Non-pigmented ciliary epithelial cell (primary cell): Measurements from ENCODE around the gene AADACL4.

Source experiments
- DNase-seq: peaks from one replicate; pipeline ENCODE4 v3.0.0-alpha.2; 2010; ENCODE audit warnings: low read depth

The AADACL4 gene

DNA sequence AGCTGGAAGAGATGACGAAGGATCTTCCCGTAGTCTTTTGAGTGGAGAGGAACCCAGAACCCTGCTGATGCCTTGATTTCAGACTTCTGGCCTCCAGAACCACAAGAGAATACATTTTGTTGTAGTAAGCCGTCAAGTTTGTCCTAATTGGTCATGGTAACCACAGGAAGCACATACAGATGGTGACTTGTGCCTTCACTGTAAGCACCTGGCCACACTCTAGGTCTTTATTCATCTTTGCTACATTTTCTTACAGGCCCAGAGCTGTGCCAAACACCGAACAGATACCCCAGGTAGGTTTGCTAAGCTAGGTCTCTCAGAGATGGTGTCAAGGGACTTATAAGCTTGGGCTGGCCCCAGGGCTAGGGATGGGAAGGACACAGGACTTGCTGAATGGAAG, 30.7 kb upstream of the AADACL4 start:
- no peak for DNase-seq

DNA sequence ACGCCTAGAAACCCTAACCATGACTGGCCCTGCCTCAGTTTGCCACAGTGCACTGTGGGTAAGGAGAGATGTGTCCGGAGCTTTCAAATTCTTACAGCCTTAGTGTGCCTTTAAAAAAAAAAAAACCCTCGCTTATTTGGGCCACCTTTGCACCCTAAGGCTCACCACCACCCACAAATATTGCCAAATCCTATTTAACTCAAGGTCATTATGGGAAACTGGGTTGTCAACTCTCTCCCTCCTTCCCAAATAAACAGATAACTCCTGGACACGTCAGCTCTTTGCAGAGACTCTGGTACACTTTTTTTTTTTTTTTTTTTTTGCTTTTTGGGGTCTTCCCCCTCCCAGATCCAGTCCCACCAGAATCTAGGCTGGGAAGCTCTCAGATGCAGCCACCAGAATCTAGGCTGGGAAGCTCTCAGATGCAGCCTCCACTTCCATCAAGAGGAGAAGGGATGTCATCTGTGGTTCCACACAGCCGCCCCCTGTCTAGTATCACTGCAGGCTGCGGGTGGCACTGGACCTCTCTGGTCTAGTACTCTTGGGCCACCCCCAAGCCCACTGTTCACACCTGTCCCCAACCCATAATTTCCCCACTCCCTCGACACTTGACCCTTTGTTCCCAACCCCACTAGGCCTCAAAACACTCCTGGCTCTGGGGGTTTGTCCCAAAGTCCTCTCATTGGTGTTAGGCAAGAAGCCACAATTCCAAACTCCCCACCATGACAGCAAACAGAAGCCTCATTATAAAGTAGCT, 29.3 kb upstream of the AADACL4 start:
- DNase-seq, result no peak

DNA sequence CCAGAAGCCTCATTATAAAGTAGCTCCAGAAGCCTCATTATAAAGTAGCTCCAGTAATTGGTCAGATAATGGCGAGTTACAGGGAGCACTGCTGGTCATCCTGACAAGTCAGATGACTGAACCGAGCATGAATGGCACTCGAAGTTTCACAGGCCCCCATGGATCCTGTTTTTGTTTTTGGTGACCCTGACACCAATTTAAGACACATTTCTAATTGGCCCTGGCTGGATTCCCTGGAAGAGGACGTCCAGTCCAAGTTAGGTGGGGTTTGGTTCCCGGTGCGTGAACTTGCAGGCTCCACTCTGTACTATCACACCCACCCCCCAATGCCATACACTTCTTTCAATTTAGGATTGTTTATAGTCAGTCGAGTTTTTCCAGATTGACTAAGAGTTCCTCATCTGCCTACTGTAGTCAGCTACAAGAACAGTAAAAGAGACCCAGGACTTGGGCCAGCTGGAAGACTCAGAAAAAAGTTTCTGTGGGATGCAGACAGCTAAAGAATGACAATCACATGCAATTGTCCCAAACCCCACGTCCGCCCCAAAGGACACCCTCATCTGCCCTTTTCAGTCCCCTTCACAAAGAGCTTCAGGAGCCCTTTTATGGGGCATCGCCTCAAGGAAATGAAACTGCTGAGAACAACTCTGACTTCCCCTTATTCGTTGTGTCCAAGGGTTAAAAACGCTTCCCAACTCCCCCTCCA, 28.6 kb upstream of the AADACL4 start:
- no peak for DNase-seq

DNA sequence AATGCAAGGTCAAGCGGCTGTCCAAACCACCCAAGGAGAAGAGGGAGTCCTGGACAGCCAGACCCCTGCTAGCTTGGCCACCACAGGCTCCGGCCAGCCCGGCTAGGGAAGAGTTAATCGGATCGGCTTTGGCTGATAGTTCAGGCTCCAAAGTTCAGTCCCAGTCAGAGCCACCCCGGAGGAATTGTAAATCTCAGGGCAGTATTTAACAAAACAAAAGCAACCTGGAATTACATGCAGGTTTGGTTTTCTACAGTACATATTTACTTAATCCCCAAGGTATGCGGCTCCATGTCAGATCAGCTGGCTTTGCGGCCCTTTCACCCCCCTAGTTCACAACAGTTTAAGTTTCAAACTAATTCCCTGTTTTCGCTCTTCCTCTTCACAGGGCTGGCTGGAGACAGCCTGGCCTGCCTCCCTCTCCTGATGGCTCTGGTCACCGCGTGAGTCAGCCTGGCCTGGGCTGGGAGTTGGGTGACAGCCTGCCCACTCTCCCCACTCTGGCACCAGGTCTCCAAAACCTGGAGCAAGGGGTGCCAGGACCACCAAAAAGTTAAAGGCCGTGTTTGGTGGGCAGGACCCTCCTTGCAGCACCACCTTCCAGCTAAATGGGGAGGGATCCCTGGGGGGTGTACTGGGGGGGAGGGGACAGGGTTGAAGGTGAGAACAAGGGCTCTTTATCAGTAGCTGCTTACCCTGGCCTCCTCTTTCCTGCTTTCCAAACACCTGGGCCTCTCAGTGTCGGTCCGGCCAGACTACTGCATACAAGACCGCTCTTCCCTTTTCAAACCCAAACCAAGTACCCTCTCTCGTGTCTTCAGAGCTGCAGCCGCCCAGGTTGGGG, 27.8 kb upstream of the AADACL4 start:
- DNase-seq, result no peak

DNA sequence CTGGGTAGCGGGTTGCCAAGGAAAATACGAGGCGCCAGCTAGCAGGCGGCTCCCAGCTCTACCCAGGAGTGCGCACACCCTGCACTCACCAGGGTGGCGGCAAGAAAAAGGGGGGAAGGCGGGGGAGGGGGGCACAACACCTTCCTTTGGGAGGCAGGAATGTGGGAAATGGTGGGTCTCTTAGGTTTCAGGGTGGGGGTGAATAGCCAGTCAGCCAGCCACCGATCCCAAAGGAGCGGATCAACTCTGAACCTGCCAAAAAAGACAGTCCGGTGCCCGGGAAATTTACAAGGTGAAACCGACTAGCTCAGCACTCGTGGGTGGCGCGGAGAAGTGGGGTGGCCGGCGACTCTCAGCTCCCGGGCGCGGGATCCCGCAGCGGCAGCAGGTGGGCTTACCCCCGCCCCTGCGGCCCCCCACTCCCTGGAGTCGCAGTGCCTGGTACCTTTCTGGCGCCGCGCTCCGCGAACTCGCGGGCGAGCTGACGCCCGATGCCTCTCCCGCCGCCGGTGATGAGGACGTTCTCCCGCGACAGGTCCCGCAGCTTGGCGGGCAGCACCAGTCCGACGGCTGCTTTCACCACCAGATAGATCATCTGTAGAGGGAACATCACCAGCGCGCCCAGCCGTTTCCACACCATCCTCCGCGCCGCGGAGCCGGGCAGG, 27.0 kb upstream of the AADACL4 start:
- DNase-seq, result no peak

DNA sequence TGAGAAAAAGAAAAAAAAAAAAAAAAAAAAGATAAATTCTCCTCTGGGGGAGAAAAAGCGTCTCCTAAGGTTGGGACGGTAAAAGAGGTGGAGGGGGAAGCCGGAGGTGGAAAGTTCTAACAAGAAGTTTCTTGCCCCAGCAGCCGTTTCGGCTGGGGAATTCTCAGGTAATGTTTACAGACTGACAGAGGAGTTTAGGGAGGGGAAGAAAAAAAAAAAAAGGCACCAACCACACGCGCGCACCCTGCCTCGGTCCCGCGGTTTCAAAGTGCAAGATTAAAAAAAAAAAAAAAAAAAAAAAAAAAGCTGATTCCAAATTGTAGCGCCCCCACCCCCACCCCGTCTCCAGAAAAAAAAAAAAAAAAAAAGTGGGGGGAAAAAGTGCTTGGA, 26.4 kb upstream of the AADACL4 start:
- no peak for DNase-seq

DNA sequence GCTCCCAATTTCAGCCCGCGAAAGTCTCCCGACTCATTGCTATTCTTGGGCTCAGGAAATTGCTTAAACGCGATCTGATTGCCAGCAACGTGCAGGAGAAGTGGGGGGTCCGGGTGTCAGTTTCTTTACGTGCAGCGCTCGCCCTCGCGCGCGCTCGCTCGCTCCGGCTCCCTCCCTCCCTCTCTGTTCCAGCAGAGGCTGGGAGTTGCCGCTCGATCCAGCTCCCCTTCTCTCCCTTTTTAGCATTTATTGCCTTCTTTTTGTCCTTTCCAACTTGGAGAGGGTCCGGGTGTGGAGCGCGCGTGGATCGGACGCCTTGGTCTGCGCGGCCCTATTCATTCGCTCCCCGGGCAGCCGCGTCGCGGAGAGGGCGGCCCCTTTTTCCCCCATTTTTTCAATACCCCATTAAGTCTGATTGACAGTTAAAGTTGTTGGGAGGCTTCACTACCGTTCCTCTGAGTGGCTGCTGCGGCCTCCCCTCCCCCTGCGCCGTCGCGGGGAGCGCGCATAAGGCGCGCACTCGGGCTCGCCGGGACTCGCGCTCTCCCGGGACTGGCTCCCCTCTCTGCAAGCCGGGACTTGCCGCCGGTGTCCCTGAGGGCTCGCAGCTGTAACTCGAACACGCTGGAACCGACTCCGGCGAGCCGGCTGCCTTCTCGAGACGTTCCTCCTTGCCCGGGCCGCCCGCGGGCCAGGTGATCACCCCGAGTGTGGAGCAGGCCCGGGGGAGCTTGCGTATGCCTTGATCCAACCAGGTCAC, 25.8 kb upstream of the AADACL4 start, which contains the start of gene DHRS3:
DHRS3 (minus strand) TSS at position 310 of the 760 bp plus-strand sequence. CDS start 862 bp downstream, outside the sequence.
- DNase-seq, result peak; percentile 49

DNA sequence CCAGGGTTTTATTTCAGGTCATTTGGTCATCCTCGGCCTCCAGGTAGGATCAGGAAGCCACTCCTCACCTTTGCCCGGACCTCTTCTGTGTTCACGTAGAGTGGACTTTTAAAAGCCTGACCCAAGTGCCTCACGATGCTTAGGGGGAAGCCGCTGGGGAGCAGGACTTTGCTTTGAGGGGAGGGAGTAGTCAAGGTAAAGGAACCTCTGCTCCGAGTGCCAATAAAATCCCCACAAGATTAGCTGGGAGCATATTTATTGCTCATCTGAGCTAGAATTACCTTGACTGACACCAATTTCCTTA, 25.3 kb upstream of the AADACL4 start:
- no peak for DNase-seq

DNA sequence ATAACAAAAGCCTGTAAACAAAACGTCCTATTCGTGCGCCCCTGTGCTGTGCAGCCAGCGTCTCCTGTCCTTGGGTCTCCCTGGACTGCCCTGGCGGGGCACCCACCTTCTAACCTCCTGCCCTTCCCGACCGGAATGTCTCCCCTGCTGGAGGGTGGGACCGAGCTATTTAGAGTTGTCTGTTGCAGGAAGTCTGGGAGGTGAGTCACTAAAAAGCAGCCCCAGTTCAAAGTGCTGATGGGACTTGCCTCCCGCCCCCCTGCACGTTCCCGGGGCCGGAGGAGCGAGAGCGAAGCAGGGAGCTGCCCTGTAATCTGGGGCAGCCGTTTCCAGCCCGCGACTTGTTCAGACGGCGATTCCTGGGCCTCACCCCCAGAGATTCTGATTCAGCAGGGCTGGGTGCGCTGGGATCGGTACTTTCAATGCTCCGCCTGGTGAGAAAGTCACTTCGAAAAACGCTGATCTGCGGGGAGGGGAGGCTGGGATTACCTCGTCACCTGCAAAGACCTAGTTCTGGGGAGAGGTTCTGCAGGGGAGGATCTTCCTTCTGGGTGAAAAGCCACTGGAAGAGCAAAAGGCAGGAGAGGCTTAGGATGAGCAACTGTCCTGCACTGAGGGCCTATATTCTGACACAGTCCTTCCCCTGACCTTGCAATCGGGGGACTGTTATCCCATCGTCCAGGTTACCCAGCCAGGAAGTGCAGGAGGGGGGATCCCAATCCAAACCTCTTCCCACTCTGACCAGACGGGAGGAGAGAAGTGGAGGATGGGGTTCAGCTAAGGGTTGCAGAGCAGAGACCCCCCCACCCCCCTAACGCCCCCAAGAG, 24.7 kb upstream of the AADACL4 start:
- DNase-seq, result peak; percentile 71

DNA sequence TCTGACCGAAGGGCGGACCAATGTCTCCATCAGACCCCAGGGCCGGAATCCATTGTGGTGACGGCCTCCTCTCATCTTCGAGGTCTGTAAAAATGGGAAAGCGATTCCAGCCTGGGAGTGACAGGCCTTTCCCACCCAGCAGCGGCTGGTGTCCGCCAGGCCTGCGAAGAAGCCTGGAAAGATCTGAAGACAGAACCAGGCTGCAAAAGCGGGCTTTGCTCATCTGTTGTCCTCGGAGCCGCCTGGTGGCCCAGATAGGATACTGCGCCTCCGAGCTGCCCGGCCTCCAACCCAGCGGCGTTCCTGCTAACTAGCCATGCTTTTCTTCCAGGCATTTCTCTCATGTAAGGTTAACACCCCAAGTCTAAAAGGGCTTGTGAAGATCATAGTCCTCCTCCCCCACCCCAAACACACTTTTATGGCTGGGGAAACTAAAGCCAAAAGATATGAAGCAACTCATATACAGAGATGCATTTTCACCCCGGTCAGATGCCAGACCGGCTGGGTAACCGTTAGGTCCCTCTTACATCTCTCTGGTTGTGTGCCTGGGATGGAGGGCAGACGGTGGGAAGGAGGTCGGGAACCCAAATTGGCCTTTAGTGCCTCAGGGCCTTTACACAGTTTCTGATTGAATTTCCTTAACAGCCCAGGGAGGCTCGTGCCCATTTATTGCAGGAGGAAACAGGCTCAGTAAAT, 23.9 kb upstream of the AADACL4 start:
- peak; percentile 62 for DNase-seq

DNA sequence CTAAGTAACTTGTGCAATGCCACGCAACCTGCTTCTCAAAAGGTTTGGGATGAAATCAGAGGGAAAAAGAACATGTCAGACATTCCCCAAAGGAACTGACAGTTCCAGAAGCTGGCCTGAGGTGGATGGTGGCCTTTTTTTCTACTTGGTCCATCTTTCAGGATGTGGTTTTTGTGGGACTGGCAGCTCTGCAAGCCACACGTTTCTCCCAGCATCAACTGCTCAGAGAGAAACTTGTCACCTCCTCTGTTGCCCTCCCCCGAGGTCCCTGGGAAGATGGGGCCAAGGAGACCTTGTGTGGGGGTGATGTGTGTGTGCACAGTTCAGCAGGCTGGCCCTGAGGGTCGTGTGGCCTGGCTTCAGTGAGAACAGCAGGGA, 23.4 kb upstream of the AADACL4 start:
- DNase-seq, result no peak

DNA sequence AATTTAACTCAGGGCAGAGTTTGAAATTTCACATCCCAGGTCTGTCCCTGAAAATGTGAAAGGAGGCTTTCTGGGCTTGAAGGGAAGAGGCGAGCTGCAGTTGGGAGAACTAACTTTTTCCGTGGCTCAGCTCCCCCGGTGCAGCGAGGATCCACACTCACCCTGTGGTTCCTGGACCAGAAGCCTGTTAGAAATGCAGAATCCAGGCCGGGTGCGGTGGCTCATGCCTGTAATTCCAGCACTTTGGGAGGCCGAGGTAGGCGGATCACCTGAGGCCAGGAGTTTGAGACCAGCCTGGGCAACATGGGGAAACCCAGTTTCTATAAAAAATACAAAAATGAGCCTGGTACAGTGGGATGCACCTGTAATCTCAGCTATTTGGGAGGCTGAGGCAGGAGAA, 23.0 kb upstream of the AADACL4 start:
- no peak for DNase-seq

DNA sequence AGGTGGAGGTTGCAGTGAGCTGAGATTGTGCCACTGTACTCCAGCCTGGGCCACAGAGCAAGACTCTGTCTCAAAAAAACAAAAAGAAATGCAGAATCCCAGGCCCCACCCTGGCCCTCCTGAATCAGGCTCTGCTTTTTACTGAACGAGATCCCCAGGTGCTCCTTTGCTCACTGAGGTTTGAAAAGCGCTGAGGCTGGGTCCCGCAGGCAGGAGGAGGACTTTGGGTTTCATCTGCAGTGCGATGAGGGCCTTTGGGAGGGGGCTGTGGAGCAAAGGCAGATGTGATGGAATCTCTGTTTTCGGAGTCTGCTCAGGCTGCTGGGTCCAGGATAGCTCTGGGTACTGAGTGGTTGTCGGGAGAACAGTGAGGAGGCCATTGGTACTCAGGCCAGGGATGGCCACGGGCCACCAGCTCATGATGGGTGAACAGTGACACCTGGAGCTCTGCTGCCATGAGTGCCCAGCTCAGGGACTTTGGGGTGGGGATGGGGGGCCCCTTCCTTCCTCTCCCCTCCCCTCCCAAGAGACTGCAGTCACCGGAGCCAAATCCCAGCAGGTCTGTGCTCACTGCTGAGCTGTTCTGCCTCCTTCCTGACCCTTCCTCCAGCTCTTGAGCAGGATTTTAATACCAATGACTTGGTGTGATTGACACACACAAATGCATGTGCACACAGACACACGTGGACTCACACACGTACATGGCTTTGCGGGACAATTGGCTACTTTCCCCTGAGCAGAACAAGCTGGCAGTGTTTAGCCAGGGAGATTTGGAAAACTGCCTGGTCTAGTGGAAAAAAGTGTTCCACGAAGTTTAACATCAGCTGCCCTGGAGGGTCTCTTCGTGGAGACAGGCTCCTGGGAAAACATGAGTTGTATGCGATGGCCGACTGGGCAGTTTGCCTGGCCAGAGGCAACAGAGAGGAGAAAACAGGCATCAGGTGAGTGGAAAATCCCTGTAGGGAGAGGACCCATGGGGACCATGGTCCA, 22.2 kb upstream of the AADACL4 start:
- no peak for DNase-seq

DNA sequence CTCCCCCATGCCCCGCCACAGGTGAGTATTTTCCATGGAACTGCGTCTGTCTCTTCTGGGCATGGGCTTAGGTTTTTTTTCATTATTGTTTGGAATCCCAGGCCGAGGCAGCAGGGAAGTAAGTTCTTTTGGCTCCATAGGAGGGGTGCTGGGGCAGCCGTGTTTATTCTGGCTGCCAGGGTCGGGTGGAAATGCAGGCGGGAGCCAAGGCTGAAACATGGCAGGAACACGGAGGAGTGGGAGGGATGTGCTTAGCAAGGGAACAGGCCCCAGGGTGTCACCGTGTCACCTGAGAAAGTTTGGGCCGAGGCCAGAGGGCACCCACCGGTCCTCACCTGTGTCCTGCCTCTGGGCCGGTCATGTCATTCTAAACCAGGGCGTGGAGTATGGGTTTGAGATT, 21.4 kb upstream of the AADACL4 start:
- DNase-seq, result no peak

DNA sequence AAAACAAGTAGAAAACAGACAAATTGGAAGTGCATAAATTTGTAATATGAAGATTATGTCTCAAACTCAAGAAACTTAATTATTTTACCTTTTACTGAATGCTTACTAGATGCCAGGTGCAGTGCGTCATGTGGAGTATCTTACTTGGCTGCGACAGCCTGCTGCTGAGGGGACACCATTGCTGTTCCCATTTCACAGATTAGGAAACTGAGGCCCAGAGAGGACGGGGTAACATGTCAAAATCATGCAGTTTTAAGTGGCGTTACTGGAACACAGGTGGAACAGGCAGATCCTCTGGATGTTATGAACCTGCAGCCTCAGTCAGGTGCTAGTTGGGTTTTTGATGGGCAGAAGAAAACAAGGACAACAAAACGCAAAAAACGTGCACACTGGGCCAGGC, 18.6 kb upstream of the AADACL4 start:
- no peak for DNase-seq

DNA sequence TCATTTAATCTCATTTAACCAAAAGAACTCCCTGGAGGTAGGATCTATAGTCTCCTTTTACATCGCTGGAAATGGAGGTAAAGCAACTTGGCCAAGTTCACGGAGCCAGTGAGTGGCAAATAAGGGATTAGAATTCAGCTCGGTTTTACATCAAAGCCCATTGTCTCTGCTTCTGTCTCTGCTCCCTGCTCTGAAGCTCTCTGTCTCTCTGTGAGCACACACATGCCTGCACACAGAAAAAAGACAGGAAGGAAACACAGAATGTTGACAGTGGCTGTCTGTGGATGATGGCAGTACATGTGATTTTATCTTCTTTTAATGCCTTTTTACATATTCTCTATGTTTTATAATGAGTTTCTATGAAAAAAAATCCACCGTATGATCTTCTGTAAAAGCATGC, 17.0 kb upstream of the AADACL4 start:
- DNase-seq, result no peak

DNA sequence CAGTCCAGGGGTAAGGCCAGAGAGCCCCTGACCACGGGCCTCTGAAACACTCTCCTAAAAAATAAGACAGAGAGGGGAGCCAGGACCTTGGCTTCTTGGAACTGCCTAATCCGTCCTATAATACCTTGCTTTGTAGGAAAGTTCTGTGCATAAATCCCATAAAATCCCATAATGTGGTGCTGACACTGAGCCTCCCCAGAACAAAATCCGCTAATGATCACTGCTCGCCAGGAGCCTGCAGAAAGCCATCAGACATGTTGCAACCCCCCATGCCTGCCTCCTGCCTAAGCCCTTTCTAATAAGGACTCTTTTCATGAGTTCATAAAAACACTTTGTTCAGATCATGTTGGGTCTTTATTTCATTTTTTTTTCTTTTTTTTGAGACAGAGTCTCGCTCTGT, 16.6 kb upstream of the AADACL4 start:
- no peak for DNase-seq

DNA sequence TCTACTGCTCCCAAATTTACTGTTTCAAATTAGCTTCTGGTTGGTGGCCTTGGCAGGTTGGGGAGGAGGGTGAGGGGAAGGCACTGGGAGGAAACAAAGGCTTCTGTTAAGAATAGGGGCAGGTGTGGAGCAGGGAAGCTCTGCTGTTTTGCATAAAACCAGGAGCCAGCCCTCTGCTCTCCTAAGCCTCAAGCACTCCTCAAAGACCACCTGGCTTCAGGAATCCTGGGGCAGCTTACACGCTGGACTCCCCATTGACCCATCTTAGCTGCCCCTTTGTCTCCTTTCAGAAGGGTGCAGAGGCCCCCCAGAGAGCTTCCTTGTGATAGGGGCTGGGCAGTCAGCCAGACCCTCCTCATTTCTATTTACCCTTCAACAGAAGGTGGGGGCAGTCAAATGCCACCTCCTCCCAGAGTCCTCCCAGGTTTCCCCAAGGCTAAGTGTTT, 14.4 kb upstream of the AADACL4 start:
- DNase-seq, result no peak
